DND-41 (cell line): ENCODE results near the gene SLC8B1.

ENCODE experiments used
- ATAC-seq: fragments of 200-7000 bp; cut with Tn5 transposase; 3 replicates; pipeline ENCODE4 v1.9.1; 2021; ENCODE audit warnings: low read depth; ENCODE audit not compliant: insufficient read depth
- DNase-seq: peaks from one replicate; pipeline ENCODE4 v3.0.0-alpha.2; 2020
- H2AFZ ChIP-seq: 2 replicates; pipeline ENCODE4 v1.6.0; 2012; ENCODE audit warnings: low read depth, low read length
- H3K27ac ChIP-seq: 2 replicates; pipeline ENCODE4 v1.5.1; 2012; ENCODE audit warnings: low read length, inconsistent platforms
- H3K27me3 ChIP-seq: fragments of 200-600 bp; sonication (generic); 2 replicates; pipeline ENCODE4 v1.6.0; 2012; ENCODE audit warnings: low read length, mild to moderate bottlenecking, inconsistent platforms; ENCODE audit not compliant: insufficient read depth, poor library complexity
- H3K36me3 ChIP-seq: 2 replicates; pipeline ENCODE4 v1.5.1; 2012; ENCODE audit warnings: low read length, inconsistent platforms; ENCODE audit not compliant: insufficient read depth
- H3K4me1 ChIP-seq: 2 replicates; pipeline ENCODE4 v1.5.1; 2012; ENCODE audit warnings: mild to moderate bottlenecking, low read length; ENCODE audit not compliant: insufficient read depth
- H3K4me2 ChIP-seq: 2 replicates; pipeline ENCODE4 v1.6.0; 2012; ENCODE audit warnings: mild to moderate bottlenecking, moderate library complexity, low read length, inconsistent platforms; ENCODE audit not compliant: insufficient read depth
- H3K4me3 ChIP-seq, 2 experiments: fragments of 200-600 bp in 1 of 2; shearing (Covaris generic) in 1 of 2; 2 replicates each; pipeline ENCODE4 v1.5.1; 2012 to 2016; ENCODE audit warnings: inconsistent platforms in 2 of 2, low read length in 2 of 2, mild to moderate bottlenecking in 2 of 2, low read depth in 1 of 2, moderate library complexity in 1 of 2
- H3K79me2 ChIP-seq: 2 replicates; pipeline ENCODE4 v1.6.0; 2012; ENCODE audit warnings: low read length, inconsistent platforms; ENCODE audit not compliant: insufficient read depth
- H3K9ac ChIP-seq: 2 replicates; pipeline ENCODE4 v1.6.0; 2012; ENCODE audit warnings: low read depth, mild to moderate bottlenecking, inconsistent platforms, low read length, moderate library complexity
- H3K9me3 ChIP-seq: 2 replicates; pipeline ENCODE4 v1.5.1; 2012; ENCODE audit warnings: low read length, moderate library complexity, mild to moderate bottlenecking, inconsistent platforms; ENCODE audit not compliant: insufficient read depth, severe bottlenecking
- H4K20me1 ChIP-seq: 2 replicates; pipeline ENCODE4 v1.6.0; 2012; ENCODE audit warnings: low read length; ENCODE audit not compliant: insufficient read depth
- CTCF ChIP-seq: IDR thresholded peaks from 2 replicates; pipeline ENCODE4 v1.5.1; 2012; ENCODE audit warnings: borderline replicate concordance, low read length, moderate library complexity, mild to moderate bottlenecking; ENCODE audit not compliant: poor library complexity, severe bottlenecking; ENCODE audit errors: extremely low read depth
- EZH2 ChIP-seq: IDR thresholded peaks from 3 replicates; pipeline ENCODE4 v1.6.1; 2012; ENCODE audit warnings: borderline replicate concordance, low read depth, mild to moderate bottlenecking, moderate library complexity, low read length, inconsistent platforms; ENCODE audit not compliant: severe bottlenecking

Gene SLC8B1

GRCh38 chr12:113267621-113268020 lies 67.3 kb downstream of the SLC8B1 start:
- peaks cover 34% of the 10 kb centered on the region for H3K4me1 ChIP-seq
- DNase-seq (no peak), ATAC-seq (no peak)
- no peak overlapping the region for H3K9ac ChIP-seq
- no peak overlapping the region for H3K4me2 ChIP-seq
- H3K36me3 ChIP-seq: peaks cover 68% of the 10 kb centered on the region
- peak overlapping the region; percentile 32; the same call in 1 of the 2 replicates for H3K27ac ChIP-seq
- no peak overlapping the region for H3K4me3 ChIP-seq
- TF ChIP-seq CTCF (no peak), EZH2 (no peak)
- no peaks in the 10 kb centered on the region for H3K27me3 ChIP-seq
- no peak overlapping the region for H2AFZ ChIP-seq
- H4K20me1 ChIP-seq: no peaks in the 10 kb centered on the region
- no peaks in the 10 kb centered on the region for H3K9me3 ChIP-seq
- H3K79me2 ChIP-seq: peaks cover 6% of the 10 kb centered on the region

- TF ChIP-seq EZH2 (no peak), CTCF (no peak)
- Histone ChIP-seq H4K20me1 (no peaks in the 10 kb centered on the region), H3K4me2 (no peak overlapping the region), H3K79me2 (peaks cover 6% of the 10 kb centered on the region), H3K4me1 (peaks cover 47% of the 10 kb centered on the region), H3K27me3 (no peaks in the 10 kb centered on the region), H3K36me3 (peaks cover 54% of the 10 kb centered on the region), H3K27ac (peak overlapping the region; percentile 1; the same call in 1 of the 2 replicates), H3K4me3 (no peak overlapping the region), H2AFZ (no peak overlapping the region), H3K9me3 (no peaks in the 10 kb centered on the region), H3K9ac (no peak overlapping the region)
- DNase-seq (no peak), ATAC-seq (no peak)
Observed at GRCh38 chr12:113266106-113266895, 68.6 kb downstream of the SLC8B1 start.

- Histone ChIP-seq H2AFZ (no peak overlapping the region), H4K20me1 (no peaks in the 10 kb centered on the region), H3K4me3 (no peak overlapping the region), H3K9me3 (no peaks in the 10 kb centered on the region), H3K36me3 (peaks cover 40% of the 10 kb centered on the region), H3K4me2 (no peak overlapping the region), H3K79me2 (peaks cover 8% of the 10 kb centered on the region), H3K9ac (peak overlapping the region; percentile 50; the same call in 1 of the 2 replicates), H3K27me3 (no peaks in the 10 kb centered on the region), H3K4me1 (peaks cover 56% of the 10 kb centered on the region), H3K27ac (peak overlapping the region; percentile 93)
- TF ChIP-seq CTCF (no peak), EZH2 (no peak)
- DNase-seq (no peak), ATAC-seq (no peak)
Observed at GRCh38 chr12:113263431-113263963, 71.4 kb downstream of the SLC8B1 start.
